BJ (cell line): ENCODE data around the gene LGALS1. TPM values are rescaled to one million over a fixed set of nuclear protein-coding genes. Genes with fewer than 3 reads are reported as not detected.

Source experiments
- CTCF ChIA-PET: fragments of 350-600 bp; formaldehyde crosslinking; extraction: SDS; loops from one replicate; lab custom pipeline; 2021; ENCODE audit warnings: antibody characterized with exemption, inconsistent platforms; lab: Yijun Ruan, JAX
- POLR2A ChIA-PET: fragments of 300-600 bp; sonication (Branson Sonifier 250); formaldehyde crosslinking; extraction: SDS; loops from one replicate; lab custom pipeline; 2021; ENCODE audit warnings: antibody characterized with exemption; lab: Charles Lee
- DNase-seq: peaks from one replicate; pipeline ENCODE4 v3.0.0-alpha.2; 2011; ENCODE audit warnings: low read depth
- H3K27me3 ChIP-seq: 2 replicates; pipeline ENCODE4 v1.6.0; 2011; ENCODE audit warnings: low read length; ENCODE audit not compliant: control insufficient read depth, insufficient read depth
- H3K36me3 ChIP-seq: 2 replicates; pipeline ENCODE4 v1.5.1; 2011; ENCODE audit warnings: low read length; ENCODE audit not compliant: control insufficient read depth, insufficient read depth
- H3K4me3 ChIP-seq: 2 replicates; pipeline ENCODE4 v1.5.1; 2011; ENCODE audit warnings: low read depth, mild to moderate bottlenecking, control low read depth, low read length
- CTCF ChIP-seq: IDR thresholded peaks from 2 replicates; pipeline ENCODE4 v1.5.1; 2011; ENCODE audit warnings: low read depth, mild to moderate bottlenecking, control low read depth, inconsistent platforms, low read length, moderate library complexity; ENCODE audit not compliant: insufficient read depth
- polyA plus RNA-seq: library from polyadenylated mRNA; depleted of rRNA; stranded (reverse); fragments of >200 nt; gene quantifications from 2 replicates; pipeline ENCODE4 v1.2.3, GENCODE V29; 2011

The LGALS1 gene
- polyA plus RNA-seq, 1 experiment: 9,083 TPM

- no peak overlapping the region for H3K4me3 ChIP-seq
- CTCF ChIA-PET: no interaction called here
- TF ChIP-seq CTCF: no peak
- POLR2A ChIA-PET: no interaction called here
- H3K27me3 ChIP-seq: no peaks in the 10 kb centered on the region
- no peaks in the 10 kb centered on the region for H3K36me3 ChIP-seq
- no peak for DNase-seq
These were observed 34.0 kb downstream of the LGALS1 start for GRCh38 chr22:37709445-37709765.

DNA sequence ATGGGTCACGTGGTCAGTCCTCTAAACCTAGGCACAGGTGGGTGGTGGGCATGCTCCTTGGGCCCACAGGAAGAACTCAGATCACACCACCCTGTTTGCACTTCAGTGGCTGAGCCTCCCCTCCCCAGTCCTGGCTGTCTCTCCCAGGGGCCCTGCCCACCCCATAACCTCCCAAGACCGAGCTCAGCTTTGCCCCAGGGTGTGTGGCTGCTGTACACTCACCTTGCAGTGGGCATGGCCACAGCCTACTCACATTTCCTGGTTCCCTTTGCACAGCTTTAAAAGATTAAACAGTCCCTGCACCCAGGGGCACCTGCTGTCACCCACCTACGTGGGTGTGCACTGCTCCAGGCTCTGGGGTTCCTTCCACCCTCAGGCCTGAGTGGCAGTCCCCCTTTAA, 35.2 kb downstream of the LGALS1 start:
- ChIA-PET CTCF (no interaction called here), POLR2A (no interaction called here)
- DNase-seq: no peak
- H3K27me3 ChIP-seq: no peaks in the 10 kb centered on the region
- no peaks in the 10 kb centered on the region for H3K36me3 ChIP-seq
- no peak for TF ChIP-seq CTCF
- no peak overlapping the region for H3K4me3 ChIP-seq

- H3K4me3 ChIP-seq: no peak overlapping the region
- ChIA-PET CTCF (interaction anchor here (0.9 to 1.4 kb wide), 2 partner anchors 16 to 69 kb away, joined by 3 read pairs; no protein-coding TSS in a partner anchor), POLR2A (interaction anchor here (0.6 kb wide), 1 partner anchor 77 kb away, joined by 3 read pairs; no protein-coding TSS in a partner anchor)
- no peaks in the 10 kb centered on the region for H3K27me3 ChIP-seq
- no peak for TF ChIP-seq CTCF
- no peak for DNase-seq
- no peaks in the 10 kb centered on the region for H3K36me3 ChIP-seq
These were observed 36.1 kb downstream of the LGALS1 start for GRCh38 chr22:37711490-37711889.

GRCh38 chr22:37713761-37714160, 38.3 kb downstream of the LGALS1 start:
- no peak overlapping the region for H3K4me3 ChIP-seq
- POLR2A ChIA-PET: no interaction called here
- CTCF ChIA-PET: interaction anchor here (1.2 kb wide), 1 partner anchor 18 kb away, joined by 3 read pairs; no protein-coding TSS in a partner anchor
- H3K36me3 ChIP-seq: no peaks in the 10 kb centered on the region
- no peaks in the 10 kb centered on the region for H3K27me3 ChIP-seq
- no peak for DNase-seq
- no peak for TF ChIP-seq CTCF

DNA sequence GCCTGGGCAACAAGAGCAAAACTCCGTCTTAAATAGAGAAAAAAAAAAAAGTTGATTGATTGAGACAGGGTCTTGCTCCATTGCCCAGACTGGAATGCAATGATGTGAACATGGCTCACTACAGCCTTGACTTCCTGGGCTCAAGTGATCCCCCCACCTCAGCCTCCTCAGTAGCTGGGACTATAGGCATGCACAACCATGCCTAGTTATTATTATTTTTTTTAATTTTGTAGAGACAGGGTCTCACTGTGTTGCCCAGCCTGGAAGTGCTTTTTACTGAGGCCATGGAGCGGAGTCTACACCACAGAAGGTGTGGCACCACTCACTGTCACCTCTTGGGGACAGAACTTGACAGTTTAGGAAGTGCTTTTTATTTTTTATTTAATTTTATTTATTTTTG, 39.2 kb downstream of the LGALS1 start:
- H3K27me3 ChIP-seq: no peaks in the 10 kb centered on the region
- H3K4me3 ChIP-seq: no peak overlapping the region
- H3K36me3 ChIP-seq: no peaks in the 10 kb centered on the region
- no peak for DNase-seq
- TF ChIP-seq CTCF: no peak
- POLR2A ChIA-PET: no interaction called here
- CTCF ChIA-PET: interaction anchor here (0.7 kb wide), 1 partner anchor 81 kb away, joined by 5 read pairs; no protein-coding TSS in a partner anchor
